HUES64 (cell line): ENCODE results near the gene C16orf46.

Experiments used
- H3K27ac ChIP-seq: 2 replicates; pipeline ENCODE4 v1.7.0; 2013; ENCODE audit warnings: low read depth, low read length, inconsistent platforms
- H3K27me3 ChIP-seq: 2 replicates; pipeline ENCODE4 v1.6.1; 2013; ENCODE audit warnings: mild to moderate bottlenecking, low read length; ENCODE audit not compliant: insufficient read depth
- H3K36me3 ChIP-seq: 2 replicates; pipeline ENCODE4 v1.6.1; 2013; ENCODE audit warnings: mild to moderate bottlenecking, low read length; ENCODE audit not compliant: insufficient read depth
- H3K4me1 ChIP-seq: 2 replicates; pipeline ENCODE4 v1.6.1; 2013; ENCODE audit warnings: mild to moderate bottlenecking, low read length, moderate library complexity; ENCODE audit not compliant: insufficient read depth
- H3K4me3 ChIP-seq: 2 replicates; pipeline ENCODE4 v1.5.1; 2013; ENCODE audit warnings: mild to moderate bottlenecking, low read length, moderate library complexity
- H3K9ac ChIP-seq: 2 replicates; pipeline ENCODE4 v1.6.1; 2013; ENCODE audit warnings: mild to moderate bottlenecking, low read depth, low read length
- H3K9me3 ChIP-seq: 2 replicates; pipeline ENCODE4 v1.6.1; 2013; ENCODE audit warnings: low read depth, low read length; ENCODE audit not compliant: insufficient read depth
- WGBS: fragments of 150-250, 120-280 bp; methylation state at CpG from one replicate; pipeline ENCODE4 v1.1.7; 2013; ENCODE audit warnings: missing lambda C conversion rate; 5-methylcytosine and 5-hydroxymethylcytosine counted together

The C16orf46 gene

DNA sequence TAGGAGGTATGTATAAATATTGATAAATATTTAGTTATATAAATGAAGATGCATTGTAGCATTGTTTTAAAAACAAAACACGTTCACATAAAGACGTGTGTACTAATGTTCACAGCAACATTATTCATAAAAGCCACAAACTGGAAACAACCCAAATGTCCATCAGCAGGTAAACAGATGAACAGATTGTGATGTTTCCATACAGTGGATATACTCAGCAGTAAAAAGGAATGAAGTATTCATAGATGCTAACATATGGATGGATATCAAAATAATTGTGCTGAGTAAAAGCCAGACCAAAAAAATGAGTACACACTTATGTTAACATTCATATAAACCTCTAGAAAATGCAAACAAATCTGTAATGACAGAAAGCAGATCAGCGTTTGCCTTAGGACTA, 64.1 kb downstream of the C16orf46 start:
- Histone ChIP-seq H3K4me3 (no peak overlapping the region), H3K4me1 (no peaks in the 10 kb centered on the region), H3K9me3 (no peaks in the 10 kb centered on the region), H3K27me3 (no peaks in the 10 kb centered on the region), H3K36me3 (peaks cover 86% of the 10 kb centered on the region), H3K27ac (no peak overlapping the region), H3K9ac (no peak overlapping the region)
- over 99% methylated on average over 3 of the region's 3 CpGs for WGBS
